ENCODE data around the gene GNPTG.
"Not testable (repeated sequence)": the region's sequence is repeated elsewhere in the genome, so short reads cannot be mapped to it uniquely, and the experiment has no call there.

Gene GNPTG

DNA sequence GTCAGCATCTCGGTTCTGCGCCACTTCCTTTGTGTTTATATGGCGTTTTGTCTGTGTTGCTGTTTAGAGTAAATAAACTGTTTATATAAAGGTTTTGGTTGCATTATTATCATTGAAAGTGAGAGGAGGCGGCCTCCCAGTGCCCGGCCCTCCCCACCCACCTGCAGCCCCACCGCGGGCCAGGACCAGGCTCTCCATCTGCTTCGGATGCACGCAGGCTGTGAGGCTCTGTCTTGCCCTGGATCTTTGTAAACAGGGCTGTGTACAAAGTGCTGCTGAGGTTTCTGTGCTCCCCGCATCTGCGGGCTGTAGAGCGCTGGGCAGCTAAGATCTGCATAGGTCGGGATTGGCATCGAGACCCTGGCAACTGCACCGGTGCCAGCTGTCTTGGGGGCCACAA lies 26.5 kb upstream of the GNPTG start:
- H3K4me3 ChIP-seq (ENCODE audit: low read length), result no peak overlapping the region
- TF ChIP-seq, protein P1, sequence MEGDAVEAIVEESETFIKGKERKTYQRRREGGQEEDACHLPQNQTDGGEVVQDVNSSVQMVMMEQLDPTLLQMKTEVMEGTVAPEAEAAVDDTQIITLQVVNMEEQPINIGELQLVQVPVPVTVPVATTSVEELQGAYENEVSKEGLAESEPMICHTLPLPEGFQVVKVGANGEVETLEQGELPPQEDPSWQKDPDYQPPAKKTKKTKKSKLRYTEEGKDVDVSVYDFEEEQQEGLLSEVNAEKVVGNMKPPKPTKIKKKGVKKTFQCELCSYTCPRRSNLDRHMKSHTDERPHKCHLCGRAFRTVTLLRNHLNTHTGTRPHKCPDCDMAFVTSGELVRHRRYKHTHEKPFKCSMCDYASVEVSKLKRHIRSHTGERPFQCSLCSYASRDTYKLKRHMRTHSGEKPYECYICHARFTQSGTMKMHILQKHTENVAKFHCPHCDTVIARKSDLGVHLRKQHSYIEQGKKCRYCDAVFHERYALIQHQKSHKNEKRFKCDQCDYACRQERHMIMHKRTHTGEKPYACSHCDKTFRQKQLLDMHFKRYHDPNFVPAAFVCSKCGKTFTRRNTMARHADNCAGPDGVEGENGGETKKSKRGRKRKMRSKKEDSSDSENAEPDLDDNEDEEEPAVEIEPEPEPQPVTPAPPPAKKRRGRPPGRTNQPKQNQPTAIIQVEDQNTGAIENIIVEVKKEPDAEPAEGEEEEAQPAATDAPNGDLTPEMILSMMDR (conservative IDR thresholded peaks at IDR 0.05; ENCODE audit: low read depth, low read length), result no peak
- no peak for DNase-seq (ENCODE audit: low read depth)

DNA sequence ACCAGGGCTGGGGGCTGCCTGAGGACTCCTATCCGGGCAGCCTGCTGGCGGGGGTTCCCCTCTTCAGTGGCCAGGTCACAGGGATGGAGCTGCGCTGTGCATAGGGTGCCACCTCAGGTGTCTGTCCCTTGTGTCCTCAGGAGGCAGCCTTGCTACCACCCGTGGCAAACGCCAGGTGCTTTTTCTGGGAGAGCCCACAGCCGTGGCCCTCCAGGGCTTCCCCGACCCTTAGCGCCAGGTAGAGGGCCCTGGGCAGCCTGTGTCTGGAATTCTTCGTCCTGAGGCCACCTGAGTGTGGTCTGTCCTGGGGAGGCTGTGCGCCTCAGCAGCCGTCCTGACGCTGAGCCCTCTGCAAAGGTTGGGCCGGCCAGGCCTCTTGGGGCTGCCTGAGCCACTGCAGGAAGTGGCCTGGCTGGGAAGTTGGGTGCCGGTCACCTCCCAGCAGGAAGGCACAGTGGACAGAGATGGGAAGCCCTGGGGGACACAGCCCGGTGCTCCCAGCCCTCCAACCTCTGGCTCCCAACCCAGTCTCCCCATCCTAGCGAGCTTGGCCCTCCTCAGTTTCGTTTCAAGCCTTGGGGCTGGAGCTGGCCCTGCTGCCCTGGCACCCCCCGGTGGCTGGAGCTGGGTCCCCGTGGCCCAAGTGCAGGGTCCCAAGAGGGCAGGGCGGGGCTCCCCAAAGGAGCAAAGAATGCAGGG lies 25.9 kb upstream of the GNPTG start:
- TF ChIP-seq, protein P1 (conservative IDR thresholded peaks at IDR 0.05; ENCODE audit: low read depth, low read length), result no peak
- H3K4me3 ChIP-seq (ENCODE audit: low read length), result no peak overlapping the region
- DNase-seq (ENCODE audit: low read depth), result no peak

DNA sequence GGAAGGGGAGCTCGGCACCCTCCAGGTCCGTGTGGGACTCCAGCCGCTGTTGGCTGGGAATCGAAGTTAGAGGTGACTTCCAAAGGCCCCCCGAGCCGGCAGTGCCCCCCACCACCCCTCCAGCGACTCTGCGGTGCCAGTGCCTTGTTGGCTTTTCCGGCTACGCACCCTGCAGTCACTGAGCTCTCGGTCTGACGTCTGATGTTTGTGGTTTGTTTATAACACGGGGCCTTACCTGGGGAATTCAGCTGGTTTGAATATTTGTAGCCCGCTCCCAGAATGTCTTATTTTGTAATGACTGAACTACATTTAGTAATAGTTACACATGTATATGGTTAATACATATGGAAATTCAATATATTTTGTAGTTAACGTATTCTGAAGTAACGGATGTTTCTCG lies 25.3 kb upstream of the GNPTG start:
- no peak for DNase-seq (ENCODE audit: low read depth)
- TF ChIP-seq, protein P1 (conservative IDR thresholded peaks at IDR 0.05; ENCODE audit: low read depth, low read length), result no peak

DNA sequence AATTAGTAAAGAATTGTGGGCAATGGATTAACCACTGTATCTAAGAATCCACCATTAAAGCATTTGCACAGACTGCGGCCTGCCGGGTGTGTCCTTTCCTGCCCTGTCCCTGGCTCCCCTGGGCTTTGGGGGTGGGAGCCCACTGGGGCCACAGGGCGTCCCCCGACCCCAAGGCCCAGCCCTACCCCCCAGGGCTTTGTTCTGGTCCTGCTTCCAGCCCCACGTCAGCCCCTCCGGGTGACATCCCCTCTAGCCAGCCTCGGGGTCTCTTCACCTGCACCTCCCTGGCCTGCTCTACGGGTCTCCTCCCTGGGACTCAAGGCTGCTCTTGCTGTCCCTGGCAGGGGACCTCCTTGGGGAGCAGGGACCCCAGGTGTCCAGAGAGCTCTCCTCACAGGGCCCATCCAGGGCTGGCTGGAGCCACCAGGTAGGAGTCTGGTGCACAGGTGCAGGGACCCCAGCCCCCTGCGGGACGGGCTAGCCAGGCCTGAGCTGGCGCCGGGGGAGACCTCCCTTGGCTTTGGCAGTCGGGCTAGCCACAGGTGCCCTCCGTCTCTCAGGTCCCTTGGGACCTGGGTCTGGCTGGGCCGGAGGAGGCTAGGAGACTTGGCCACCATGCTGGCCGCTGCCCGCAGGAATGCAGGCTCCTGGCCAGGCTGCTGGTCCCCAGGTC lies 24.6 kb upstream of the GNPTG start:
- no peak for DNase-seq (ENCODE audit: low read depth)
- no peak overlapping the region for H3K4me3 ChIP-seq (ENCODE audit: low read length)
- TF ChIP-seq, protein P1 (conservative IDR thresholded peaks at IDR 0.05; ENCODE audit: low read depth, low read length), result no peak

More for the DNA sequence above, 25.3 kb upstream of the GNPTG start:
- no peak overlapping the region for H3K4me3 ChIP-seq (ENCODE audit: low read length)

DNA sequence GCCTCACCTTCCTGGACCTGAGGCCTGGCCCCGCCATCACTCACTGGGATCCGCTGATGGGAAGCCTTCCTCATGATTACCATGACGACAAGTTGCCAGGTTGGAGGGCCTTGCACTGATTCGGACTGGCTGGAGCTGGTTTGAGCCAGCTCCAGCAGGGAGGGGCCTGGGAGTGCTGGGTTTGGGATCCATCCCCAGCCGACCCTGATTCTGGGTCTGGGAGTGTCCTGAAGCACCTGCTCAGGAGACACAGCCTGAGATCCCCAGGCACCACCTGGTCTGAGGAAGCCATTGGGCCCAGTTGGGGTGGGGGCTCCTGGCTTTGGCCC lies 24.1 kb upstream of the GNPTG start:
- TF ChIP-seq, protein P1 (conservative IDR thresholded peaks at IDR 0.05; ENCODE audit: low read depth, low read length), result no peak
- no peak for DNase-seq (ENCODE audit: low read depth)
- H3K4me3 ChIP-seq (ENCODE audit: low read length), result no peak overlapping the region

DNA sequence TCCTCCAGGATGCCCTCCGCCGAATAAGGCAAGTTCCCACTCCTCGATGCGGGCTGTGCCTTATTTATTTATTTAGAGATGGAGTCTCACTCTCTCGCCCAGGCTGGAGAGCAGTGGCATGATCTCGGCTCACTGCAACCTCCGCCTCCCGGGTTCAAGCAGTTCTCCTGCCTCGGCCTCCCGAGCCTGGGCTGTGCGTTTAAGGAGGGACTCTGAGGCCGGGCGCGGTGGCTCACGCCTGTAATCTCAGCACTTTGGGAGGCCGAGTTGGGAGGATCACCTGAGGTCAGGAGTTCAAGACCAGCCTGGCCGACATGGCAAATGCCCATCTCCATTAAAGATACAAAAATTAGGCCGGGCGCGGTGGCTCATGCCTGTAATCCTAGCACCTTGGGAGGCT lies 23.6 kb upstream of the GNPTG start:
- DNase-seq (ENCODE audit: low read depth); H3K4me3 ChIP-seq (ENCODE audit: low read length): not testable (repeated sequence)

DNA sequence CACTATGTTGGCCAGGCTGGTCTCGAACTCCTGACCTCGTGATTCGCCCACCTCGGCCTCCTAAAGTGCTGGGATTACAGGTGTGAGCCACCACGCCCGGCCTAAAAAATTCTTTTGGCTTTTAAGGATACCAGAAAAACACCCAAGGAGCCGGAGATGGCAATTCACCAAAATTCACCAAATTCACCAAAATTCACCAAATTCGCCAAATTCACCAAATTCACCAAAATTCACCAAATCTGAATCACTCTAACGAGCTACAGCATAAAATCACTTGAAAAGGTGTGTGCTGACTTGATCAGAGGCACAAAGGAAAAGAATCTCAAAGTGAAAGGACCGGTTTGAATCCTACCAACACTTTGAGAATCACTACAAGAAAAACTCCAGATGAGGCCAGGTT lies 22.8 kb upstream of the GNPTG start:
- DNase-seq (ENCODE audit: low read depth), result not testable (repeated sequence)

DNA sequence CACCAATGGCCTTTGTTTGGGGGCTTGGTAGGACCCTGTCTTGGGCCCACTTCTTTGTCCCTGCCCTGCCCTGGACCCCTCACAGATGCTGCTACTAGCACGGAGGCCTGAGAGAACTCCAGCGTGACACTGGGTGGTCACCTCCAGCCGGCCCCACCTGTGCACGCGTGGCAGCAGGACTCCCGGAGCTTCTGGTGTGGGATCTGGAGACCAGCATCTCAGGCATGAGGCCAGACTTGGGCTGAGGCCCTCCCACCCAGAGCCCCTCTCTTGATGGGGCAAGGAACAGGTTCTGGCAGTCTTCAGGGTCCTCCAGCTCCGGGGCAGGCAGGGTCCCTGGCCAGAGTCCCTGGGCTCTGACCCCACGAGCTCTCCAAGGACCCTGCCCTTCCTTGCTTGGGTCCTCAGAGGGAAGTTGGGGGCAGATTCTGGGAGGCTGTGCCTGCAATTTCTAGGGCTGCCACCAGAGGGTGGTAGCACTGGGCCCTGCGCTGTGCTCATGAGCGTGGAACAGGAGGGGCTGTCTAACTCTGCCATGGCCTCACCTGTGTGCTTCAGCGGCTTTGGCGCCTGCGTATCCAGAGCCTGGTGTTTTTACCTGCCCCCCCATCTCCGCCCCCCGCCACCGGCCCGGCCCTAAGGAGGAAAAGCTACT lies 21.3 kb upstream of the GNPTG start:
- TF ChIP-seq, protein P1 (conservative IDR thresholded peaks at IDR 0.05; ENCODE audit: low read depth, low read length), result peak; percentile 62
- no peak overlapping the region for H3K4me3 ChIP-seq (ENCODE audit: low read length)
- DNase-seq (ENCODE audit: low read depth), result no peak

More for the DNA sequence above, 22.8 kb upstream of the GNPTG start:
- H3K4me3 ChIP-seq (ENCODE audit: low read length), result not testable (repeated sequence)
